Esophagus muscularis mucosa (tissue), 3 donors: ENCODE data around the gene GET3.

Experiments used
- CTCF ChIP-seq, 3 experiments: fragments of 200-600 bp in 2 of 3; fragments of 450-650 bp in 1 of 3; sonication (generic) in 2 of 3; IDR thresholded peaks; one replicate each; pipeline ENCODE4 v1.5.1; 2017 to 2019; ENCODE audit warnings: antibody characterized with exemption in 3 of 3, mild to moderate bottlenecking in 2 of 3, moderate library complexity in 1 of 3
- POLR2A ChIP-seq: fragments of 450-650 bp; IDR thresholded peaks from one replicate; pipeline ENCODE4 v1.6.1; 2017; ENCODE audit warnings: antibody characterized with exemption, moderate library complexity, mild to moderate bottlenecking, low read depth
- POLR2AphosphoS5 ChIP-seq, 2 donors: sonication (generic); formaldehyde crosslinking; IDR thresholded peaks; one replicate each; pipeline ENCODE4 v1.6.1; 2017; ENCODE audit warnings: antibody characterized with exemption in 2 of 2

DNA sequence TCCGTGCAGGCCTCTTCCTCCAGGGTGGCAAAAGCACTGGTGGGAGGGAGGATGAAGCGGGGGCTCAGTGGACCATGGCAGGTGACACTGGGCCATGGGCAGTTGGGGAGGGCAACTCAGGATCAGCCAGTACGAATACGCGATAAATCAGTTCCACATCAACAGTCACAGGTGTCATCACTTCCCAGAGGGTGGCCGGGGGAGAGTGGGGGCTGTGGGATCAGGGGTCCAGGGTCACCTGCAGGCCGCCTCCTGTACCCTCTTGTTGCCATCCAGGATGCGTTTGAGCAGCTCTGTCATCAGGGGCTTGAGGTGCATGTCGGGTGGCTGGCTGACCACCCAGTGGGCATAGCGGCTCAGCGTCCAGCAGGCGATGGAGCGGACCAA is 31.0 kb upstream of the GET3 start:
- TF ChIP-seq CTCF (IDR thresholded peaks at IDR 0.05) (no peak), POLR2A (no peak), POLR2AphosphoS5 (IDR thresholded peaks at IDR 0.05) (no peak)
